Measurements from ENCODE around the gene KMT2C.
"Not testable (repeated sequence)": the region's sequence is repeated elsewhere in the genome, so short reads cannot be mapped to it uniquely, and the experiment has no call there.

Gene KMT2C

GRCh38 chr7:152394214-152394613 lies 41.6 kb downstream of the KMT2C start:
- H3K27me3 Mint-ChIP-seq, H3K9me3 Mint-ChIP-seq, H3K4me3 Mint-ChIP-seq, H3K36me3 Mint-ChIP-seq, H3K27ac Mint-ChIP-seq: not testable (repeated sequence)
- ATAC-seq, result peak; percentile 67
- peaks cover 68% of the 10 kb centered on the region for H3K4me1 Mint-ChIP-seq

DNA sequence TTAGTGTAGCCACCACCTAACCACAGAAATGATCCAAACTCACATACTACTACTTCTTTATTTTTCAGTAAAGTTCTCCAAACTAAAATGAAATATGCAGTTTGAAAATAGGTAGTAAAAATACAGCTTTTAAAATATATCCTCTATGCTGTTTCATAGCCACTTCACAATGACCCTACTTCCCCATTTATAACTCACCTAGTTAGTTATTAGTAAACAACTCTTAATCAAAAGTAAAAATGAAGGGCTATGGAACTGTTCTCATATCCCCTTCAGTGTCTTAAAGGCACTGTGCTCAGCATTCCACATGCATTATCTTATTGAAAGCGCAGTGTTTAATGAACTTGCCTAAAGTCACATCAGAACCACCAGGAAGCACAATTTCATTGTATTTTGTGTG lies 43.5 kb downstream of the KMT2C start:
- no peak overlapping the region for H3K4me3 Mint-ChIP-seq
- no peaks in the 10 kb centered on the region for H3K36me3 Mint-ChIP-seq
- peak overlapping the region; percentile 57 for H3K27ac Mint-ChIP-seq
- peaks cover 58% of the 10 kb centered on the region for H3K4me1 Mint-ChIP-seq
- H3K27me3 Mint-ChIP-seq, result no peaks in the 10 kb centered on the region
- ATAC-seq, result peak; percentile 58
- peaks cover 3% of the 10 kb centered on the region for H3K9me3 Mint-ChIP-seq

GRCh38 chr7:152386136-152386764 lies 49.6 kb downstream of the KMT2C start:
- peak; percentile 60 for ATAC-seq
- H3K4me1 Mint-ChIP-seq, result peaks cover 16% of the 10 kb centered on the region
- H3K27ac Mint-ChIP-seq, H3K27me3 Mint-ChIP-seq, H3K4me3 Mint-ChIP-seq, H3K36me3 Mint-ChIP-seq, H3K9me3 Mint-ChIP-seq: not testable (repeated sequence)

DNA sequence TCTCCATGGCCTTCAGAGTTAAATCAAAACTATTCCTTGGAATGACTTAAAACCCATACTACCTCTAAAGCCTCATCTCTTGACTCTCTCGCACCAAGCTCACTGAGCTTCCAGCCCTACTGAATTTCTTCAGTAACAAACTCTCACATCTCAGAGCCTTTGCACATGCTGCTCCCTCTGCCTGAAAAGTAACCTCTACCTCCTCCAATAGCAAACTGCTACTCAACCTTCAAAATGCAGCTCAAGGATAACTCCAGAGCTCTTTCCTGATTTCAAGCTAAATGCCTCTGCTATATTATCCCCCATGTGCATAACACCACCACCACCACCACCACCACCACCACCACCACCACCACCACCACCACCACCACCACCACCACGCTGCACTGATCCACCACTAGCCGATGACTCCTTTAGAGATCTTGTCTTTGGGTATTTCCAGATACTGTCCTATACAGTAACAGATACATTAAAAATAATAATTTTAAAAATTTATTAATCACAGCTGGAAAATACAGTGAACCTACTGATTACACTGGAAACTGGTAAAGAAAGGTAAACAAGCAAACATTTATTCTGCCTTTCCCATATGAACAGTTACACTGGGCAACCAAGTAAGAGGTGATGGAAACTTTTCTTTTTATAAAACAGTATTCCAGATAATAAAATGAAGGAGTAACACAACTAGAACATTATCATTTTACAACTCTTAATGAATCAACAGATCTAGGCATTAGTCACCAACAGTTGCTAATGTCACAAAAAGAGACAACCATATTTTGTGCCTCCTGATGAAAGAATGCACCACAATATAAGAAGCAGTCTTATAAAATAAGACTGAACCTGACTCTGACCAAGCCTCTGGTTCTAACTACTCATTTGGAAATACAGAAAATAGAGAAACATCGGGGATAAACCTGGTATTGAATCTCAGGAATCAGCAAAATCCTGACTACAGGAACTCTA lies 51.3 kb downstream of the KMT2C start:
- not testable (repeated sequence) for H3K4me3 Mint-ChIP-seq, ATAC-seq, H3K9me3 Mint-ChIP-seq, H3K27me3 Mint-ChIP-seq, H3K27ac Mint-ChIP-seq, H3K36me3 Mint-ChIP-seq
- H3K4me1 Mint-ChIP-seq, result peaks cover 21% of the 10 kb centered on the region

DNA sequence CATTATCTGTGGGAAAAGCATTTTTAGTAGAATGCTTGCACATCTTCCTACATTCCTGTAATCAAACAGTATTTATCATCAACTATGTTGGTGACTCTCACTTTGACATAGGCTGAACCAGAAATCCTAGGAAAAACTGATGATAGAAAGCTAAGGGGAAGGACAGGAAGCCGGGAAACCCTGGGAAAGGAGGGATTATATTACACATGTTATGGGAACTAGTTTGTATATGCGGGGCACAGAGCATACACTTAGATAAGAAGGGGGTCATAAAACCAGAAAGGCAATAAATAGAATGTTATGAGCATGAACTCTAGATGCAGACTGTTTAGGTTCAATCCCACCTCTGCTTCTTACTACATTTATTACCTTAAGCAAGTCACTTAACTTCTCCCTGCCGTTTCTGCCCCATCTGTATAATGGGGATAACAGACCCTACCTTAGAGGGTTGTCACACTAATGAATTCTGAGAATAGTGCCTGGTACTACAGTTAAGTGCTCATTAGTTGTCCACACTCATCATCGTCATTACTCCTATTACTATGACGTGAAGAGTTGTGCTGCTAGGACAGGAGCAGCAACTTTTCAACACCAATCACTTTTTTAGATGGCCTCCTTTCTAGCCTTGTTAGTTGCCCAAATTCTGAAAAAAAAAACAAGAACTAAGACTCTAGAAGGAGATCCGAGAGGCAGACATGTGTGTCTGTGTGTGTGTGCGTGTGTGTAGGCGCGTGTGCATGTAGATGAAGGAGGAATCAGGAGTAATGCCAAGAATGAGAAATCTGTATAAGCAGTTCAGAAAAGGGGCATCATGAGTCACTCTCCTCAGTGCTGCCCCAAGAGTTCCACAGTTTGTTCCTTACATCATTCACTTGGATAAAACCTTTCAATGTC lies 52.2 kb downstream of the KMT2C start:
- Mint-ChIP-seq H3K27ac (no peak overlapping the region), H3K36me3 (peaks cover 5% of the 10 kb centered on the region), H3K4me3 (no peak overlapping the region), H3K9me3 (peaks cover 3% of the 10 kb centered on the region), H3K27me3 (no peaks in the 10 kb centered on the region), H3K4me1 (peaks cover 30% of the 10 kb centered on the region)
- ATAC-seq, result peak; percentile 3

DNA sequence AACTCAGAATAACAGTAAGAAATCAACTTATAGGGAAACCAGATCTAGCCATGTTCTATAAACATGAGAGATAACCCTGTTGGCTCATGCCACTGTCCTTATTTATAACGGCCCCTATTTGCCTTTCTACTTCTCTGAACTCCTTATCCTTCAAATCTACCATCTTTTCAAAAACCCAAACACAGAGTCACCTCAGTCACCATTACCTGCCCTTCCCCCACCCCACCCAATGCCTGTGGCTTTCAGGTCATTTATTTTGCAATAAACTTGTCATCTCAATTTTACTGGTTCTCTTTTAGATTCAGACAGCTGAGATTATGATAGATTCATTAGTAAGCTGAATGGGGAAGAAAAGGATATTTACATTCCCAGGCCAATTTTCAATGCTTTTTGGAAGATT lies 53.6 kb downstream of the KMT2C start:
- H3K9me3 Mint-ChIP-seq, result peaks cover 2% of the 10 kb centered on the region
- no peak overlapping the region for H3K4me3 Mint-ChIP-seq
- H3K27ac Mint-ChIP-seq, result no peak overlapping the region
- H3K27me3 Mint-ChIP-seq, result no peaks in the 10 kb centered on the region
- H3K4me1 Mint-ChIP-seq, result peaks cover 38% of the 10 kb centered on the region
- ATAC-seq, result no peak
- H3K36me3 Mint-ChIP-seq, result peaks cover 5% of the 10 kb centered on the region

DNA sequence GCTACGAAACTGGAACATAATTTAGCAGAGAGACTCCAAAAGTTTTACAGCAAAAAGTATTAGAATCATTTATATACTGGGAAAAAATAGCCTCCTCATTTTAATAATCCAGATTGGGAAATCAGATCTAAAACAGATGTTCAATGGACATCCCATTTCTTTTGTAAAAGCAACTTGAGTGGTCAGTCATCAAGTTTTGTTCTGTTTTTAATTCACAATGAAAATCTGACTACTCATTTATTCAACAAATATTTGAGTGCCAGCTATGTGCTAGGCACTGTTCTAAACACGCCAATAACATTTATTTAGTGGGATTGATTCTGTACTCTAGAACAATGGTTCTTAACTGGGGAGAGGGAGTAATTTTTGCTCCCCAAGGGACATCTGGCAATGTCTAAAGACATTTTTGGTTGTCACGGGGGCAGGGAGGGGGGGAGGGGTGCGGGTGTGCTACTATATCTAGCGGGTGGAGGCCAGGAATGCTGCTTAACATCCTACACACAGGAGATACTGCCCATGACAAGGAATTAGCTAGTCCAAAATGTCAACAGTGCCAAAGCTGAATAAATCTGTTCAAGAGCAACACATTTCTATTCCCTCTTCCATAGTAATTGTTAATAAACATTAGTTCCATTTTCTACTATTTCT lies 54.7 kb downstream of the KMT2C start:
- not testable (repeated sequence) for H3K27ac Mint-ChIP-seq, H3K4me3 Mint-ChIP-seq
- H3K36me3 Mint-ChIP-seq, result peaks cover 11% of the 10 kb centered on the region

GRCh38 chr7:152378497-152378896 lies 57.3 kb downstream of the KMT2C start:
- not testable (repeated sequence) for H3K27ac Mint-ChIP-seq, H3K27me3 Mint-ChIP-seq, ATAC-seq, H3K9me3 Mint-ChIP-seq, H3K4me3 Mint-ChIP-seq
- Mint-ChIP-seq H3K4me1 (peaks cover 40% of the 10 kb centered on the region), H3K36me3 (peaks cover 12% of the 10 kb centered on the region)

More for the DNA sequence above, 54.7 kb downstream of the KMT2C start:
- peaks cover 37% of the 10 kb centered on the region for H3K4me1 Mint-ChIP-seq
- ATAC-seq, H3K9me3 Mint-ChIP-seq, H3K27me3 Mint-ChIP-seq: not testable (repeated sequence)

DNA sequence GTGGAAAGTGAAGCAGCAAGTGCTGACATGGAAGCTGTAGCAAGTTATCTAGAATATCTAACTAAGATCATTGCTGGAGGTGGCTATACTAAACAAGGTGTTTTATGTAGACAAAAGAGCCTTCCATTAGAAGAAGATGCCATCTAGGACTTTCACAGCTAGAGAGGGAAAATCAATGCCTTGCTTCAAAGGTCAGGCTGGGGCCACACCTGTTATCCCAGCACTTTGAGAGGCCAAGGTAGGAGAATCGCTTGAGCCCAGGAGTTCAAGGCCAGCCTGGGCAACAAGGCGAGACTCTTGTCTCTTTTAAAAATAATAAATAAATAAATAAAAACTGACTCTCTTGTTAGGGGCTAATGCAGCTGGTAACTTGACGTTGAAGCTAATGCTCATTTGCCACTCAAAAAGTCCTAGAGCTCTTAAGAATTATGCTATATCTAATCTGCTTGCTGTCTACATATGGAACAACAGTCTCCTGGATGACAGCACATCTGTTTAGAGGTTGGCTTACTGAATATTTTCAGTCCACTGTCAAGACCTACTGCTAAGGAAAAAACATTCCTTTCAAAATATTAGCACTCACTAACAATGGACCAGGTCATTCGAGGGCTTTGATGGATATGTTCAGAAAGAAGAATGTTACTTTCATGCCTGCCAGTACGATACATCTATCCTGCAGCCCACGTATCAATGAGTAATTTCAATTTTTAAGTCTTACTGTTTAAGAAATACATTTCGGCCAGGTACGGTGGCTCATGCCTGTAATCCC lies 58.9 kb downstream of the KMT2C start:
- Mint-ChIP-seq H3K4me1 (peaks cover 52% of the 10 kb centered on the region), H3K36me3 (peaks cover 27% of the 10 kb centered on the region)
- not testable (repeated sequence) for H3K27me3 Mint-ChIP-seq, H3K27ac Mint-ChIP-seq, H3K4me3 Mint-ChIP-seq, H3K9me3 Mint-ChIP-seq, ATAC-seq

DNA sequence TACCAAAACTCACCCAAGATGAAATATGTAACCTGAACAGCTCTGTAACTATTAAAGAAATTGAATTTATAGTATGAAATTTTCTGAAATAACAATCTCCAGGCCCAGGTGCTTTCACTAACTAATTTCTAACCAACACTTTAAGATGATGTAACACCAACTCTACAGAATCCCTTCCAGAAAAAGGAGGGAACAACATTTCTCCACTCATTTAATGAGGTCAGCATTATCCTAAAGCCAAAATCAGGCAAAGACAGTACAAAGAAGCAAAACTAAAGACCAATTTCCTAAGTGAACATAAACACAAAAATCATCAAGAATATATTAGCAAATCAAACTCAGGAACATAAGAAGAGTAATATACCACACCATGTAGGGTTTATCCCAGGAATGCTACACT lies 65.5 kb downstream of the KMT2C start:
- Mint-ChIP-seq H3K27ac (peak overlapping the region; percentile 5), H3K4me1 (peaks cover 59% of the 10 kb centered on the region), H3K9me3 (peaks cover 13% of the 10 kb centered on the region), H3K36me3 (peaks cover 51% of the 10 kb centered on the region), H3K4me3 (no peak overlapping the region), H3K27me3 (no peaks in the 10 kb centered on the region)
- no peak for ATAC-seq

DNA sequence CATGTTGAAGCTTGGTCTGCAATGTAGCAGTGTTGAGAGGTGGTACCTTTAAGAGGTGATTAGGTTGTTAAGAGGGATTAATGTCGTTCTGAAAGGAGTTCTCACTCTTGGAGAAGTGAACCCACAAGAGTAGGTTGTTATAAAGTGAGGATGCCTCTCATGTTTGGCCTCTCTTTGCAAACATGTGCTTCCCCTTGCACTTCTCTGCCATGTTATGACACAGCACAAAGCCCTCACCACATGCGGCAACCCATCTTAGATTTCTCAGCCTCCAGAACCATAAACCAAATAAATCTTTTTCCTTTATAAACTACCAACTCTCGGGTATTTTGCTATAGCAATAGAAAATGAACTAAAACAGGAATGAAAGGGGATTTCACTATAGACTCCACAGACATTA lies 66.3 kb downstream of the KMT2C start:
- peaks cover 13% of the 10 kb centered on the region for H3K9me3 Mint-ChIP-seq
- H3K36me3 Mint-ChIP-seq, result peaks cover 51% of the 10 kb centered on the region
- ATAC-seq, result no peak
- peaks cover 66% of the 10 kb centered on the region for H3K4me1 Mint-ChIP-seq
- no peaks in the 10 kb centered on the region for H3K27me3 Mint-ChIP-seq
- H3K4me3 Mint-ChIP-seq, result no peak overlapping the region
- peak overlapping the region; percentile 5 for H3K27ac Mint-ChIP-seq

GRCh38 chr7:152367170-152367569 lies 68.6 kb downstream of the KMT2C start:
- Mint-ChIP-seq H3K27ac (no peak overlapping the region), H3K4me3 (no peak overlapping the region), H3K4me1 (peaks cover 76% of the 10 kb centered on the region)

DNA sequence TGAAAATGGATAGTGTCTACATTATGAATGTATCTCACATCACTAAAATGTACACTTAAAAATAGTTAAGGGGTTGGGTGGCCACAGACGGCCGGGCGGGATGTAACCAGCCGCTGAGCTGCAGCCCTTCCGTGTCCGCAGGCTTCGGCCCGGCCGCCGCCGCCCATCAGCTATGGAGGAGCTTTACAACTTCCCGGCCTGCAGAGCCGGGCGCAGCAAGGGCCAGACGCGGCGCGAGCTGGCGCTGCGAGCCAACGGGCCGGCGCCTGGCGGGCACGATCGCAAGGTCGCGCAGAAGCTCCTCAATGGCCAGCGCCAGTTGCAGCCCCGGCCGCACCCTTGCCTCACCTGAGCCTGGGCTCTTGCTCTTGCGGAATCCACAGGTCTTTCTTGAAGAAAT lies 69.1 kb downstream of the KMT2C start:
- peaks cover 79% of the 10 kb centered on the region for H3K4me1 Mint-ChIP-seq
- no peak for ATAC-seq
- H3K27me3 Mint-ChIP-seq, result no peaks in the 10 kb centered on the region
- H3K9me3 Mint-ChIP-seq, result peaks cover 6% of the 10 kb centered on the region
- peaks cover 33% of the 10 kb centered on the region for H3K36me3 Mint-ChIP-seq
- H3K4me3 Mint-ChIP-seq, result no peak overlapping the region
- H3K27ac Mint-ChIP-seq, result no peak overlapping the region

More at GRCh38 chr7:152367170-152367569, 68.6 kb downstream of the KMT2C start:
- ATAC-seq, result no peak
- peaks cover 38% of the 10 kb centered on the region for H3K36me3 Mint-ChIP-seq
- H3K9me3 Mint-ChIP-seq, result peaks cover 6% of the 10 kb centered on the region
- no peaks in the 10 kb centered on the region for H3K27me3 Mint-ChIP-seq

- peaks cover 4% of the 10 kb centered on the region for H3K9me3 Mint-ChIP-seq
- peak overlapping the region; percentile 37 for H3K27ac Mint-ChIP-seq
- no peaks in the 10 kb centered on the region for H3K27me3 Mint-ChIP-seq
- H3K36me3 Mint-ChIP-seq, result peaks cover 28% of the 10 kb centered on the region
- H3K4me1 Mint-ChIP-seq, result peaks cover 78% of the 10 kb centered on the region
- no peak for ATAC-seq
- no peak overlapping the region for H3K4me3 Mint-ChIP-seq
These were observed 69.7 kb downstream of the KMT2C start for GRCh38 chr7:152365982-152366603.
